Right ventricle myocardium superior (tissue), 1 donor: ENCODE results near the gene RETREG1. TPM values are rescaled to one million over a fixed set of nuclear protein-coding genes. Genes with fewer than 3 reads are reported as not detected.

Experiments
- ATAC-seq: fragments of 200-7000 bp; cut with Tn5 transposase; one replicate; pipeline ENCODE4 v1.9.1; 2020; ENCODE audit warnings: mild to moderate bottlenecking; ENCODE audit not compliant: poor library complexity
- DNase-seq: peaks from one replicate; pipeline ENCODE4 v3.0.0-alpha.2; 2020
- intact Hi-C: fragments of 100-400 bp; cut with DNase I; formaldehyde crosslinking; loops from one replicate; pipeline ENCODE4 v1.11.2; 2022
- total RNA-seq: library from RNA; stranded (reverse); fragmentation: NEBNext Ultra II Directional; extraction: Animal tissue kit (Norgen Biotek cat#: 25700); gene quantifications from one replicate; pipeline ENCODE4 v1.2.1, GENCODE V29; 2021
- donor health status: DM: no; HTN: yes; CAD: no; lungs with severe emphysema.

The RETREG1 gene
- total RNA-seq, 1 donor from 2014 or later: 272 TPM

GRCh38 chr5:16565118-16565517 lies 51.7 kb downstream of the RETREG1 start:
- peak; percentile 88 for ATAC-seq
- no peak for DNase-seq
- intact Hi-C loops: no loop called here

GRCh38 chr5:16564248-16564867 lies 52.4 kb downstream of the RETREG1 start:
- DNase-seq (no peak), ATAC-seq (peak; percentile 58)
- intact Hi-C loops: no loop called here

GRCh38 chr5:16563686-16564085 lies 53.1 kb downstream of the RETREG1 start:
- no peak for DNase-seq
- ATAC-seq: no peak
- intact Hi-C loops: no loop called here

- intact Hi-C loops: no loop called here
- DNase-seq (no peak), ATAC-seq (no peak)
Observed at GRCh38 chr5:16561660-16562059, 55.1 kb downstream of the RETREG1 start.

GRCh38 chr5:16559702-16560101 lies 57.1 kb downstream of the RETREG1 start:
- intact Hi-C loops: no loop called here
- DNase-seq (no peak), ATAC-seq (no peak)

- no peak for ATAC-seq
- intact Hi-C loops: no loop called here
- DNase-seq: no peak
Observed at GRCh38 chr5:16558984-16559629, 57.7 kb downstream of the RETREG1 start.

- intact Hi-C loops: no loop called here
- DNase-seq: no peak
- no peak for ATAC-seq
Observed at GRCh38 chr5:16557477-16557876, 59.3 kb downstream of the RETREG1 start.

GRCh38 chr5:16554110-16554509 lies 62.7 kb downstream of the RETREG1 start:
- intact Hi-C loops: loop anchor here (5.0 kb wide), 1 partner anchor 62 kb away; no protein-coding TSS in a partner anchor
- no peak for ATAC-seq
- no peak for DNase-seq

GRCh38 chr5:16552666-16553343 lies 64.0 kb downstream of the RETREG1 start:
- DNase-seq: peak; percentile 87
- intact Hi-C loops: loop anchor here (5.0 kb wide), 1 partner anchor 61 kb away; no protein-coding TSS in a partner anchor
- peak; percentile 85 for ATAC-seq

- no peak for ATAC-seq
- DNase-seq: no peak
- intact Hi-C loops: loop anchor here (5.0 kb wide), 1 partner anchor 59 kb away; no protein-coding TSS in a partner anchor
Observed at GRCh38 chr5:16551628-16552027, 65.2 kb downstream of the RETREG1 start.

GRCh38 chr5:16550316-16550952 lies 66.4 kb downstream of the RETREG1 start:
- intact Hi-C loops: loop anchor here (5.0 kb wide), 1 partner anchor 58 kb away; no protein-coding TSS in a partner anchor
- no peak for DNase-seq
- peak; percentile 38 for ATAC-seq

- DNase-seq (no peak), ATAC-seq (peak; percentile 47)
- intact Hi-C loops: loop anchor here (5.0 kb wide), 1 partner anchor 57 kb away; no protein-coding TSS in a partner anchor
Observed at GRCh38 chr5:16549491-16550206, 67.1 kb downstream of the RETREG1 start.

- intact Hi-C loops: no loop called here
- peak; percentile 35 for ATAC-seq
Observed at GRCh38 chr5:16548812-16549211, 68.0 kb downstream of the RETREG1 start.

GRCh38 chr5:16548115-16548514 lies 68.7 kb downstream of the RETREG1 start:
- intact Hi-C loops: no loop called here

More at GRCh38 chr5:16548812-16549211, 68.0 kb downstream of the RETREG1 start:
- DNase-seq: no peak

GRCh38 chr5:16547200-16547842 lies 69.5 kb downstream of the RETREG1 start:
- no peak for DNase-seq
- ATAC-seq: no peak
- intact Hi-C loops: no loop called here

More at GRCh38 chr5:16548115-16548514, 68.7 kb downstream of the RETREG1 start:
- DNase-seq (no peak), ATAC-seq (no peak)

- no peak for DNase-seq
- ATAC-seq: peak; percentile 34
- intact Hi-C loops: no loop called here
Observed at GRCh38 chr5:16546732-16547131, 70.1 kb downstream of the RETREG1 start.

- peak; percentile 56 for ATAC-seq
- intact Hi-C loops: loop anchor here (5.0 kb wide), 1 partner anchor 37 kb away; no protein-coding TSS in a partner anchor
- no peak for DNase-seq
Observed at GRCh38 chr5:16544607-16545374, 72.0 kb downstream of the RETREG1 start.
